H7 (cell line): ENCODE results near the gene ZDHHC8. TPM values are rescaled to one million over a fixed set of nuclear protein-coding genes. Genes with fewer than 3 reads are reported as not detected.

Experiments
- DNase-seq: peaks from one replicate; pipeline ENCODE4 v3.0.0; 2012
- H3K27me3 ChIP-seq: 2 replicates; pipeline ENCODE4 v1.6.0; 2011; ENCODE audit warnings: mild to moderate bottlenecking, low read length; ENCODE audit not compliant: control insufficient read depth, insufficient read depth
- H3K36me3 ChIP-seq: replicated peaks from 2 replicates; pipeline ENCODE4 v1.5.1; 2011; ENCODE audit warnings: low read length; ENCODE audit not compliant: control insufficient read depth, insufficient read depth
- H3K4me3 ChIP-seq: 2 replicates; pipeline ENCODE4 v1.5.1; 2011; ENCODE audit warnings: low read depth, mild to moderate bottlenecking, control low read depth, low read length, moderate library complexity; ENCODE audit not compliant: insufficient read depth
- total RNA-seq: library from RNA; depleted of rRNA; stranded (reverse); fragments of >200 nt; shearing (Covaris generic); gene quantifications from 2 replicates; pipeline ENCODE4 v1.2.3, GENCODE V29; 2014

Gene ZDHHC8
- total RNA-seq, 1 experiment from 2014 or later: 16.6 TPM

GRCh38 chr22:20090730-20091240, 40.8 kb upstream of the ZDHHC8 start:
- Histone ChIP-seq H3K27me3 (no peaks in the 10 kb centered on the region), H3K4me3 (no peak overlapping the region), H3K36me3 (peaks cover 86% of the 10 kb centered on the region)
- no peak for DNase-seq

- no peaks in the 10 kb centered on the region for H3K27me3 ChIP-seq
- H3K36me3 ChIP-seq: peaks cover 84% of the 10 kb centered on the region
- no peak overlapping the region for H3K4me3 ChIP-seq
- DNase-seq: no peak
Observed at GRCh38 chr22:20091690-20092476, 39.7 kb upstream of the ZDHHC8 start.

GRCh38 chr22:20092477-20092854, 39.1 kb upstream of the ZDHHC8 start:
- Histone ChIP-seq H3K27me3 (no peaks in the 10 kb centered on the region), H3K36me3 (peaks cover 79% of the 10 kb centered on the region), H3K4me3 (no peak overlapping the region)
- no peak for DNase-seq

GRCh38 chr22:20093418-20094196, 38.0 kb upstream of the ZDHHC8 start:
- Histone ChIP-seq H3K36me3 (peaks cover 71% of the 10 kb centered on the region), H3K4me3 (no peak overlapping the region), H3K27me3 (no peaks in the 10 kb centered on the region)
- DNase-seq: no peak

GRCh38 chr22:20094197-20094807, 37.3 kb upstream of the ZDHHC8 start:
- Histone ChIP-seq H3K36me3 (peaks cover 69% of the 10 kb centered on the region), H3K27me3 (no peaks in the 10 kb centered on the region)
- DNase-seq: no peak

GRCh38 chr22:20095521-20095920, 36.1 kb upstream of the ZDHHC8 start:
- H3K27me3 ChIP-seq: no peaks in the 10 kb centered on the region
- no peak for DNase-seq
- H3K36me3 ChIP-seq: peaks cover 65% of the 10 kb centered on the region
- no peak overlapping the region for H3K4me3 ChIP-seq

More at GRCh38 chr22:20094197-20094807, 37.3 kb upstream of the ZDHHC8 start:
- H3K4me3 ChIP-seq: no peak overlapping the region

- no peak overlapping the region for H3K4me3 ChIP-seq
- H3K36me3 ChIP-seq: peaks cover 55% of the 10 kb centered on the region
- no peaks in the 10 kb centered on the region for H3K27me3 ChIP-seq
- no peak for DNase-seq
Observed at GRCh38 chr22:20096574-20097420, 34.8 kb upstream of the ZDHHC8 start.

GRCh38 chr22:20099099-20099711, 32.4 kb upstream of the ZDHHC8 start:
- Histone ChIP-seq H3K4me3 (no peak overlapping the region), H3K36me3 (peaks cover 43% of the 10 kb centered on the region), H3K27me3 (no peaks in the 10 kb centered on the region)
- DNase-seq: no peak

- DNase-seq: no peak
- Histone ChIP-seq H3K27me3 (no peaks in the 10 kb centered on the region), H3K4me3 (no peak overlapping the region), H3K36me3 (peaks cover 46% of the 10 kb centered on the region)
Observed at GRCh38 chr22:20101638-20102037, 30.0 kb upstream of the ZDHHC8 start.

GRCh38 chr22:20102203-20102780, 29.3 kb upstream of the ZDHHC8 start:
- peak; percentile 74 for DNase-seq
- Histone ChIP-seq H3K27me3 (no peaks in the 10 kb centered on the region), H3K4me3 (no peak overlapping the region), H3K36me3 (peaks cover 52% of the 10 kb centered on the region)

- DNase-seq: no peak
- Histone ChIP-seq H3K27me3 (no peaks in the 10 kb centered on the region), H3K36me3 (peaks cover 55% of the 10 kb centered on the region), H3K4me3 (no peak overlapping the region)
Observed at GRCh38 chr22:20105456-20106204, 26.0 kb upstream of the ZDHHC8 start.

GRCh38 chr22:20106205-20106848, 25.3 kb upstream of the ZDHHC8 start:
- Histone ChIP-seq H3K27me3 (no peaks in the 10 kb centered on the region), H3K36me3 (peaks cover 55% of the 10 kb centered on the region), H3K4me3 (no peak overlapping the region)
- no peak for DNase-seq
